GM12801 (cell line): Measurements from ENCODE around the gene YWHAG.

ENCODE experiments used
- TF ChIP-seq, protein P1 (sequence below): IDR thresholded peaks from one replicate; pipeline ENCODE4 v1.5.1; 2011; ENCODE audit warnings: control low read depth; ENCODE audit not compliant: insufficient read length; ENCODE audit errors: extremely low read depth

The YWHAG gene

DNA sequence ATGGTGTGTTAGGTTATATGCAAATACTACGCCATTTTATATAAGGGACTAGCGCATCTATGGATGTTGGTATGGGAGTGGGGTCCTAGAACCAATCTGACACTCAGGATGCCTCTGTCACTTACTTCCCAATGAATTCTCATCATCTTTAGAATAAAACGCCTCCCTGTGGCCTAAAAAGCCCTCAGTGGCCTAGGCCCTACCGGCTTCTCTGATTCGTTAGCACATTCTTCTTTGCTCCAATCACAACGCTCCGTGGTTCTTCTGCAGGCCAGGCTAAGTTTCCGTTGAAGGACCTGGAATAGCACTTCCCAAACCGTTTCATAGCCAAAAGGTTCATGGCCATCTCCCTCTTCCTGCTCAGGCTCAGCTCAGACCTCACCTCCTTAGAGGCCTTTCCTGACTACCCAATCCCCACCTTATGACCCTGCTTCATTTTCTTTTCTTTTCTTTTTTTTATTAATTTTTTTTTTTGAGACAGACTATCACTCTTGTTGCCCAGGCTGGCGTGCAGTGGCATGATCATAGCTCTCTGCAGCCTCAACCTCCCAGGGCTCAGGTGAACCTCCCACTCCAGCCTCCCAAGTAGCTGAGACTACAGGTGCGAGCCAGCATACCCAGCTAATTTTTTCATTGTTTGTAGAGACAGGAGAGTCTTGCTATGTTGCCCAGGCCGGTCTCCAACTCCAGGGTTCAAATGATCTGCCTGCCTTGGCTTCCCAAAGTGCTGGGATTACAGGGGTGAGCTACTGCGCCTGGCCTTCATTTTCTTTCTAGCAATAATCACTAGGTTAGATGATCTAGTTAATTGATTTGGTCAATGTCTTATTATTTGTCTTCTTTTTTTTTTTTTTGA is 24.5 kb upstream of the YWHAG start:
- TF ChIP-seq, protein P1, sequence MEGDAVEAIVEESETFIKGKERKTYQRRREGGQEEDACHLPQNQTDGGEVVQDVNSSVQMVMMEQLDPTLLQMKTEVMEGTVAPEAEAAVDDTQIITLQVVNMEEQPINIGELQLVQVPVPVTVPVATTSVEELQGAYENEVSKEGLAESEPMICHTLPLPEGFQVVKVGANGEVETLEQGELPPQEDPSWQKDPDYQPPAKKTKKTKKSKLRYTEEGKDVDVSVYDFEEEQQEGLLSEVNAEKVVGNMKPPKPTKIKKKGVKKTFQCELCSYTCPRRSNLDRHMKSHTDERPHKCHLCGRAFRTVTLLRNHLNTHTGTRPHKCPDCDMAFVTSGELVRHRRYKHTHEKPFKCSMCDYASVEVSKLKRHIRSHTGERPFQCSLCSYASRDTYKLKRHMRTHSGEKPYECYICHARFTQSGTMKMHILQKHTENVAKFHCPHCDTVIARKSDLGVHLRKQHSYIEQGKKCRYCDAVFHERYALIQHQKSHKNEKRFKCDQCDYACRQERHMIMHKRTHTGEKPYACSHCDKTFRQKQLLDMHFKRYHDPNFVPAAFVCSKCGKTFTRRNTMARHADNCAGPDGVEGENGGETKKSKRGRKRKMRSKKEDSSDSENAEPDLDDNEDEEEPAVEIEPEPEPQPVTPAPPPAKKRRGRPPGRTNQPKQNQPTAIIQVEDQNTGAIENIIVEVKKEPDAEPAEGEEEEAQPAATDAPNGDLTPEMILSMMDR: no peak

DNA sequence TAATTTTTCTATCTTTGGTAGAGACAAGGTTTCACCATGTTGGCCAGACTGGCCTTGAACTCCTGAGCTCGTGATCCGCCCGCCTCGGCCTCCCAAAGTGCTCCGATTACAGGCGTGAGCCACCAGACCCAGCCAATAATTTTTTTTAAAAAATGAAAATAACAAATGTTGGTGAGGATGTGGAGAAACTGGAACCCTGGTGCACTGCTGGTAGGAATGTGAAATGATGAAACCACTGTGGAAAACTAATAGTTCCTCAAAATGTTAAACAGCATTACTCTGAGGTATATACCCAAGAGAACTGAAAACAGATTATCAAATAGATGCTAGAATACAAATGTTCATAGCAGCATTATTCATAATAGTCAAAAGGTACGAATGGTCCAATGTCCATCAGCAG is 23.0 kb upstream of the YWHAG start:
- TF ChIP-seq, protein P1: no peak

DNA sequence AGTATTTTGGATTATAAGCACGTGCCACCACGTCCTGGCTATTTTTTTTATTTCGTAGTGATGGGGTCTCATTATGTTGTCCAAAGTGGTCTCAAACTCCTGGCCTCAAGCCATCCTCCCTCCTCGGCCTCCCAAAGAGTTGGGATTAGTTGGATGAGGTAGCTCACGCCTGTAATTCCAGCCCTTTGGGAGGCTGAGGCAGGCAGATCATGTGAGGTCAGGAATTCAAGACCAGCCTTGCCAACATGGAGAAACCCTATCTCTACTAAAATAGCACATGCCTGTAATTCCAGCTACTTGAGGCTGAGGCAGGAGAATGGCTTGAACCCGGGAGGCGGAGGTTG is 21.8 kb upstream of the YWHAG start:
- TF ChIP-seq, protein P1: no peak

DNA sequence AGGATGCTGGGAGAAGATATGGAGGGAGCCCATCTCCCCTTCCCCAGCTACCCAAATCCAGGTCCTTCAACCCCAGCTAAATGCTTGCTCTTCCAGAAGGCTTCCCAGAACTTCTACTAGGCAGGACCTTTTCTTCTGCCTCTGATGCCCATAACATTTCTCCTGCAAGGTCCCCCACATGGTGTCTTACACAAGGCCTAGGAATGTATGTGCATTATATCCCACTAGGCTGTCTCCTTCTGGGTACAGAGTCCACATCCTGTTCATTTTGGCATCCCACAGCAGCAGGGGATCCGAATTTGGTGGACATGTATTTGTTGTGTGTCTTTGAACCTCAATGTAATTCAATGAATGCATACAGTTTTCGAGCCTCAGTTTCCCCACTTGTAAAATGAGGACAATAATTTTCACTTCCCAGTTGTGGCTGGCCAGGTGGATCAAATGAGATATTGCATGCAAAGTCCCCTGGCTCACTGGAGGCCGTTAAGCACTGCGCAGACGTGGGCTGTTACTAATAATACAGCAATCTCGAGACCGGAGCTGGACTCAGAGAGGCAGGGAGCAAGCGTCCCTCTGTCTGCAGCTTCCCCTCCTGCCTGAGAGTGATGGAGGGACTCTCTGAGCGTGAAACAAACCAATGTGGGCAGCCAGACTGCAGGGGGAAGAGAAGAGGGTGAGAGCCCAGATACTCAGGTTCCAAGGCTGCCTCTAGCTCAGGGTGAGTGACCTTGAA is 18.6 kb upstream of the YWHAG start:
- TF ChIP-seq, protein P1: no peak

DNA sequence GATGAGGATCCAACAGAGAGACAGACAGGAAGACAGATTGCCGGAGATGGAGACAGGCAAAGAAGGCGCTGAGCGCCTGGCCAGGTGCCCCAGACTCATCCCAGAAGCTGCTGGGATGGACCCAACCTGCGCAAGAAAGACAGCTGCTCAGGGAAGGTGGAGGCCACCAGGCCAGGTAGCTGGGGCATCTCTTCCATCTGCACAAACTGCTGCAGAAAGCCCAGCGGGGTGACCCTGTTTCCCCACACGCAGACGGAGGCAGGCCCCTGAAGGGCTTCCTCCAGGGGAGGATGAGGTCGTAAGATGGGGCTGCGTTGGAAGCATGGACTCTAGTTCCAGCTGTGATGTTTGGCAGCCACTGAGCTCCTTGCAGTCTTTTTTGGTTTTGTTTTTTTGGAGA is 16.5 kb upstream of the YWHAG start:
- TF ChIP-seq, protein P1: no peak

DNA sequence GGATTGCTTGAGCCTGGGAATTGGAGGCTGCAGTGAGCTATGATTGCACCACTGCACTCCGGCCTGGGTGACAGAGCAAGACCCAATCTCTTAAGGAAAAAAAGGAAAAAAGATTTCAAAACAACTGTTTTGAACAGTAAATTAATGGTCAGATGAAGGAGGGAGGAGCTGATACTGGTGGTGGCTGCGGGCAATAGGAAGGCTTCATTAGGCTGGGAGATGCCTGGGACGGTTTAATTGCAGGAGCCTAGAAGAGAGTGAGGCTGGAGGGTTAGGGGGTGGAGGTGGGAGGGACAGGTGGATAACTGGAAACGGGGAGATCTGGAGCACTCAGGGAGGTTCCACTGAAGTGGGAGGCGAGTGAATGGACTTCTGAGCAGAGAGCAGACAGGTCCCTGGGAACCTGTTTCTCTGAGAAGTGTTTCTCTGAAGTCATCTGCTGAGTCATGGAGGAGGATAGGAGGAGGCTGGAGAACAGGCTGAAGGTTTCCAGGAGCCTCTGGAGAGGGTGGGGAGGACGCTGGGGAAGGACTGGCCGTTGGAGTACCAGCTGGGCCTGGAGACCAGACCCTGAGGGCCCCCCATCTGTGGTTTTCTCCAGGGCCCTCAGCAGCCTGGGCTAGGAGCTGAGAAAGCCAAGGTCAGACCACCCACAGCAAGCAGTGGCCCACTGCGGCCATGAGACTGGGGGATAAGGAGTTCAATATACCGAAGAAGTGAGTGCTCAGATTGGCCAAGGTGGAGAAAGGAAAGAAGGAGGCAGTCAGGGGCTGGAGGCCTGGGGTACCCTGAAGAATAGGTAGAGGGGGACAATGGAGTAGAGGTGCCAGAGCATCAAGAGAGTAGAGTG is 14.4 kb upstream of the YWHAG start:
- TF ChIP-seq, protein P1: no peak

DNA sequence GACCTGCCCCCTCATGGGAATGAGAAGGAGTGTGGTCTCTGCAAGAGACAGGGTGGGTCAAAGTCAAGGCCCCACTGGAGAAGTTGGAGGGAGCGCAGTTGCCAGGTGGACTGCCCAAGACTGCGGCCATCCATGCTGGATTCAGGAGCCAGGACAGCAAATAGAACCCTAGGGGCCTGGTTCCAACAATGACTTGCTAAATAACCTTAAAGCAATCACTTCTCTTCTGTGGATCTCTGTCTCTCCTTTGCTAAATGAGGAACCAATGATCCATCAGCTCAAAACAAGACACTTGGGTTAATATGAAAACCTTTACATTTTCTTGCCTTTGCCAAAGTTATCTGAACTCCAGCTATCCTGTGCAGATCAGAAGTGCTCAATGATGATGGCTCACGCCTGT is 12.6 kb upstream of the YWHAG start:
- TF ChIP-seq, protein P1: no peak
